K562 (cell line): ENCODE data around the gene BRICD5. TPM values are rescaled to one million over a fixed set of nuclear protein-coding genes. Genes with fewer than 3 reads are reported as not detected.

Experiments used
- BRF2 ChIP-seq: IDR thresholded peaks from 3 replicates; pipeline ENCODE4 v1.6.1; 2011; ENCODE audit warnings: borderline replicate concordance, mild to moderate bottlenecking; ENCODE audit not compliant: insufficient read length, insufficient read depth
- CREBBP ChIP-seq: IDR thresholded peaks from one replicate; pipeline ENCODE4 v1.6.1; 2012; ENCODE audit warnings: low read depth, mild to moderate bottlenecking, control low read depth, inconsistent platforms, low read length
- CXXC5 ChIP-seq: fragments of 250-450 bp; sonication (Bioruptor Pico); IDR thresholded peaks from 2 replicates; pipeline ENCODE4 v1.8.0; 2022; ENCODE audit warnings: inconsistent platforms, mild to moderate bottlenecking, moderate library complexity
- E2F3 ChIP-seq: fragments of 250-450 bp; sonication (Bioruptor Pico); IDR thresholded peaks from 2 replicates; pipeline ENCODE4 v1.4.0; 2020; ENCODE audit warnings: mild to moderate bottlenecking
- ELF2 ChIP-seq: fragments of 250-450 bp; sonication (Bioruptor Pico); IDR thresholded peaks from 2 replicates; pipeline ENCODE4 v1.5.0; 2021; ENCODE audit warnings: mild to moderate bottlenecking
- FOXJ2 ChIP-seq: fragments of 200-800 bp; sonication (Bioruptor generic); IDR thresholded peaks from 2 replicates; pipeline ENCODE4 v1.6.1; 2016; ENCODE audit warnings: missing genetic modification characterization, missing compliant biosample characterization
- GABPB1 ChIP-seq: sonication (generic); formaldehyde crosslinking; IDR thresholded peaks from 2 replicates; pipeline ENCODE4 v1.8.0; 2022; ENCODE audit warnings: mild to moderate bottlenecking, missing genetic modification reagents
- GMEB1 ChIP-seq: fragments of 250-450 bp; sonication (Bioruptor Pico); IDR thresholded peaks from 2 replicates; pipeline ENCODE4 v1.4.0; 2020; ENCODE audit warnings: mild to moderate bottlenecking
- HEY1 ChIP-seq: fragments of 250-450 bp; sonication (Bioruptor Pico); IDR thresholded peaks from 2 replicates; pipeline ENCODE4 v1.5.0; 2020; ENCODE audit warnings: mild to moderate bottlenecking, moderate library complexity, borderline replicate concordance
- MYNN ChIP-seq, 2 experiments: sonication (generic); formaldehyde crosslinking in 1 of 2; IDR thresholded peaks; 2 replicates each; pipeline versions ENCODE4 v1.5.0 to v1.6.1; 2016 to 2020; ENCODE audit warnings: antibody characterized with exemption in 1 of 2, missing genetic modification reagents in 1 of 2
- NFYB ChIP-seq: IDR thresholded peaks from 2 replicates; pipeline ENCODE4 v1.6.1; 2011; ENCODE audit warnings: mild to moderate bottlenecking, moderate library complexity; ENCODE audit not compliant: insufficient read length; ENCODE audit errors: extremely low read depth
- PRMT5 ChIP-seq: sonication (generic); formaldehyde crosslinking; IDR thresholded peaks from 2 replicates; pipeline ENCODE4 v1.5.0; 2020; ENCODE audit warnings: missing genetic modification reagents
- RBM22 ChIP-seq: fragments of 200-400 bp; formaldehyde crosslinking; IDR thresholded peaks from 2 replicates; pipeline ENCODE4 v1.6.1; 2018; ENCODE audit warnings: low read length, low read depth; ENCODE audit not compliant: poor library complexity, severe bottlenecking
- RBM34 ChIP-seq: fragments of 200-400 bp; formaldehyde crosslinking; IDR thresholded peaks from 2 replicates; pipeline ENCODE4 v1.6.1; 2018; ENCODE audit warnings: low read length, borderline replicate concordance; ENCODE audit not compliant: insufficient read depth
- TFAP4 ChIP-seq: sonication (generic); formaldehyde crosslinking; IDR thresholded peaks from 2 replicates; pipeline ENCODE4 v1.8.0; 2022; ENCODE audit warnings: missing genetic modification reagents, mild to moderate bottlenecking, moderate library complexity, borderline replicate concordance
- THAP12 ChIP-seq: fragments of 250-450 bp; sonication (Bioruptor Pico); IDR thresholded peaks from 2 replicates; pipeline ENCODE4 v1.9.0; 2021; ENCODE audit warnings: mild to moderate bottlenecking, inconsistent platforms
- THRB ChIP-seq: fragments of 450-650 bp; formaldehyde crosslinking; conservative IDR thresholded peaks from 2 replicates; pipeline ENCODE4 v1.4.0; 2022; ENCODE audit warnings: mild to moderate bottlenecking, missing genetic modification characterization
- ZBTB8A ChIP-seq: fragments of 450-650 bp; IDR thresholded peaks from 2 replicates; pipeline ENCODE4 v1.6.1; 2018; ENCODE audit warnings: mild to moderate bottlenecking, moderate library complexity; ENCODE audit not compliant: partially characterized antibody
- ZNF174 ChIP-seq: fragments of 250-450 bp; sonication (Bioruptor Pico); IDR thresholded peaks from 2 replicates; pipeline ENCODE4 v1.4.0; 2020; ENCODE audit warnings: mild to moderate bottlenecking
- polyA plus RNA-seq, 8 experiments: library from polyadenylated mRNA; depleted of rRNA in 4 of 8; stranded (reverse) in 5 of 8; unstranded in 3 of 8; fragments of >200 nt; fragmentation: Nextera tagmentation in 2 of 8; fragmentation: Illumina TruSeq in 1 of 8; extraction: Ambion mirVana in 2 of 8; extraction: Trizol in 1 of 8; gene quantifications; 2 replicates each; pipeline versions ENCODE4 v1.2.1 to v1.2.3, GENCODE V29; 2011 to 2014; ENCODE audit warnings: inconsistent platforms in 1 of 8, missing spikeins in 1 of 8
- total RNA-seq, 7 experiments: library from RNA; depleted of rRNA in 6 of 7; stranded (reverse); fragments of >200 nt in 6 of 7; fragmentation: Illumina TruSeq in 2 of 7; extraction: Trizol in 2 of 7; gene quantifications; 2 replicates each; pipeline versions ENCODE4 v1.2.1 to v1.2.3, GENCODE V29; 2011 to 2021; ENCODE audit warnings: low replicate concordance in 1 of 7

The BRICD5 gene
- total and polyA plus RNA-seq, 9 of the 15 experiments (the other 6 are each of a cell fraction or from before 2014, with no cell fraction given) = 0.24 to 15.1 (median 2.4) TPM; not detected in 1

- TF ChIP-seq PRMT5 (CRISPR knock-in tag) (no peak), BRF2 (no peak), TFAP4 (peak; percentile 90), E2F3 (CRISPR knock-in tag) (no peak), MYNN (IDR thresholded peaks at IDR 0.05) (no peak), MYNN (CRISPR knock-in tag; IDR thresholded peaks at IDR 0.05) (no peak), FOXJ2 (tag) (peak; percentile 80; the same call in 1 of the 2 replicates), RBM22 (peak; percentile 90), HEY1 (CRISPR knock-in tag) (no peak), THRB (CRISPR knock-in tag) (no peak), CREBBP (no peak), GMEB1 (CRISPR knock-in tag) (peak; percentile 72), GABPB1 (CRISPR knock-in tag) (peak; percentile 73; the same call in 1 of the 2 replicates), RBM34 (no peak), ZBTB8A (no peak), CXXC5 (peak; percentile 89), ZNF174 (CRISPR knock-in tag) (no peak), ELF2 (CRISPR knock-in tag) (no peak), NFYB (no peak), THAP12 (CRISPR knock-in tag) (no peak)
These were observed 12.7 kb upstream of the BRICD5 start, which contains the start of gene E4F1 (continued) for GRCh38 chr16:2223221-2223941.
